ENCODE measurements around the gene SHTN1. TPM values are rescaled to one million over a fixed set of nuclear protein-coding genes. Genes with fewer than 3 reads are reported as not detected.

SHTN1 gene
- total and polyA plus RNA-seq, 2 experiments from 2014 or later = 6.7 to 8.0 TPM

GRCh38 chr10:116849248-116850057 lies 155.5 kb downstream of the SHTN1 start, which contains the start of gene ENO4:
ENO4 (plus strand) TSS chr10:116849499; CDS start chr10:116849567, 68 bp downstream.
- peak within 1 kb of the TSS; percentile 92 for H3K4me2 ChIP-seq
- H3K36me3 ChIP-seq (ENCODE audit: insufficient read depth) = no peaks in the 10 kb centered on the region
- peaks cover 35% of the 10 kb centered on the region for H3K4me1 ChIP-seq (ENCODE audit: insufficient read depth)
- H3K79me2 ChIP-seq (replicated peaks; ENCODE audit: insufficient read depth) = no peaks in the 10 kb centered on the region
- peak; percentile 78 for TF ChIP-seq POLR2AphosphoS5 (IDR thresholded peaks at IDR 0.05; ENCODE audit: low read depth)
- no peak for TF ChIP-seq JUNB (IDR thresholded peaks at IDR 0.05; ENCODE audit: unreplicated experiment)
- peak within 1 kb of the TSS; percentile 82; the same call in 1 of the 2 replicates for H3K27ac ChIP-seq (ENCODE audit: low read depth)
- no peaks in the 10 kb centered on the region for H3K36me3 Mint-ChIP-seq (ENCODE audit: low read depth)
- H3K27me3 Mint-ChIP-seq (ENCODE audit: insufficient read depth, low read depth, poor library complexity) = peaks cover 8% of the 10 kb centered on the region
- no peaks in the 10 kb centered on the region for H3K9me3 Mint-ChIP-seq
- H2AFZ ChIP-seq = peak within 1 kb of the TSS; percentile 97
- ATAC-seq (peak; percentile 86), DNase-seq (ENCODE audit: low spot score) (peak; percentile 96)
- peaks cover 7% of the 10 kb centered on the region; the same call in 1 of the 2 replicates for H3F3A ChIP-seq (replicated peaks; ENCODE audit: low read depth)
- H3K4me3 Mint-ChIP-seq = peak within 1 kb of the TSS; percentile 89
- no peaks in the 10 kb centered on the region for H4K20me1 ChIP-seq (replicated peaks; ENCODE audit: insufficient read depth)
- peak within 1 kb of the TSS; percentile 73 for H3K27ac Mint-ChIP-seq
- peaks cover 37% of the 10 kb centered on the region for H3K4me1 Mint-ChIP-seq
- peak within 1 kb of the TSS; percentile 75 for H3K4me3 ChIP-seq
- H3K27me3 ChIP-seq (ENCODE audit: insufficient read depth) = peaks cover 12% of the 10 kb centered on the region; the same call in 1 of the 2 replicates
- H3K9me2 ChIP-seq (ENCODE audit: insufficient read depth) = no peaks in the 10 kb centered on the region

DNA sequence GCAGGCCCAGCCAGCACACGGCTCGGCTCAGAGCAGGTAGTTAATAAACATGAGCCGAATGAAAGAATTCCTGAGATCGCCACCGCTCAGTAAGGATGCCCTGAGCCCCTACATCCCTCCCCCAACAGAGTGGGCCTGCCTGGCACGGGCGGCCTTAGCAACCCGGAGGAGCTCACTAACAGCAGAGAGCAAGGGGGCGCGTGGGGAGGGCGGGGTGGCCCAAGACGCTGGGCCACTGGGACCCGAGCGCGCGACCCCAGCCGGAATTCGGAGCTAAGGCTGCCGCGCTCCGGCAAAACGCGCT lies 156.1 kb downstream of the SHTN1 start:
- peaks cover 39% of the 10 kb centered on the region for H3K4me1 ChIP-seq (ENCODE audit: insufficient read depth)
- H3K4me2 ChIP-seq = peak overlapping the region; percentile 92
- H3F3A ChIP-seq (replicated peaks; ENCODE audit: low read depth) = peaks cover 7% of the 10 kb centered on the region; the same call in 1 of the 2 replicates
- H3K4me3 ChIP-seq = peak overlapping the region; percentile 75
- Mint-ChIP-seq H3K36me3 (ENCODE audit: low read depth) (no peaks in the 10 kb centered on the region), H3K4me3 (peak overlapping the region; percentile 89), H3K27me3 (ENCODE audit: insufficient read depth, low read depth, poor library complexity) (peaks cover 8% of the 10 kb centered on the region), H3K9me3 (no peaks in the 10 kb centered on the region), H3K27ac (peak overlapping the region; percentile 73), H3K4me1 (peaks cover 40% of the 10 kb centered on the region)
- H4K20me1 ChIP-seq (replicated peaks; ENCODE audit: insufficient read depth) = no peaks in the 10 kb centered on the region
- DNase-seq (ENCODE audit: low spot score) = no peak
- H3K27me3 ChIP-seq (ENCODE audit: insufficient read depth) = peaks cover 12% of the 10 kb centered on the region; the same call in 1 of the 2 replicates
- H3K79me2 ChIP-seq (replicated peaks; ENCODE audit: insufficient read depth) = no peaks in the 10 kb centered on the region
- peak; percentile 44 for ATAC-seq
- H3K36me3 ChIP-seq (ENCODE audit: insufficient read depth) = no peaks in the 10 kb centered on the region
- TF ChIP-seq, protein P1, sequence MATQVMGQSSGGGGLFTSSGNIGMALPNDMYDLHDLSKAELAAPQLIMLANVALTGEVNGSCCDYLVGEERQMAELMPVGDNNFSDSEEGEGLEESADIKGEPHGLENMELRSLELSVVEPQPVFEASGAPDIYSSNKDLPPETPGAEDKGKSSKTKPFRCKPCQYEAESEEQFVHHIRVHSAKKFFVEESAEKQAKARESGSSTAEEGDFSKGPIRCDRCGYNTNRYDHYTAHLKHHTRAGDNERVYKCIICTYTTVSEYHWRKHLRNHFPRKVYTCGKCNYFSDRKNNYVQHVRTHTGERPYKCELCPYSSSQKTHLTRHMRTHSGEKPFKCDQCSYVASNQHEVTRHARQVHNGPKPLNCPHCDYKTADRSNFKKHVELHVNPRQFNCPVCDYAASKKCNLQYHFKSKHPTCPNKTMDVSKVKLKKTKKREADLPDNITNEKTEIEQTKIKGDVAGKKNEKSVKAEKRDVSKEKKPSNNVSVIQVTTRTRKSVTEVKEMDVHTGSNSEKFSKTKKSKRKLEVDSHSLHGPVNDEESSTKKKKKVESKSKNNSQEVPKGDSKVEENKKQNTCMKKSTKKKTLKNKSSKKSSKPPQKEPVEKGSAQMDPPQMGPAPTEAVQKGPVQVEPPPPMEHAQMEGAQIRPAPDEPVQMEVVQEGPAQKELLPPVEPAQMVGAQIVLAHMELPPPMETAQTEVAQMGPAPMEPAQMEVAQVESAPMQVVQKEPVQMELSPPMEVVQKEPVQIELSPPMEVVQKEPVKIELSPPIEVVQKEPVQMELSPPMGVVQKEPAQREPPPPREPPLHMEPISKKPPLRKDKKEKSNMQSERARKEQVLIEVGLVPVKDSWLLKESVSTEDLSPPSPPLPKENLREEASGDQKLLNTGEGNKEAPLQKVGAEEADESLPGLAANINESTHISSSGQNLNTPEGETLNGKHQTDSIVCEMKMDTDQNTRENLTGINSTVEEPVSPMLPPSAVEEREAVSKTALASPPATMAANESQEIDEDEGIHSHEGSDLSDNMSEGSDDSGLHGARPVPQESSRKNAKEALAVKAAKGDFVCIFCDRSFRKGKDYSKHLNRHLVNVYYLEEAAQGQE (IDR thresholded peaks at IDR 0.05; ENCODE audit: unreplicated experiment) = no peak
- TF ChIP-seq CREB1 (CRISPR knock-in tag; IDR thresholded peaks at IDR 0.05; ENCODE audit: low read depth) (no peak), ZNF114 (CRISPR knock-in tag; IDR thresholded peaks at IDR 0.05) (no peak), EZH2phosphoT487 (IDR thresholded peaks at IDR 0.05; ENCODE audit: unreplicated experiment) (no peak), EZH2 (IDR thresholded peaks at IDR 0.05; ENCODE audit: low read depth, unreplicated experiment) (no peak), CTCF (conservative IDR thresholded peaks at IDR 0.05; ENCODE audit: low read depth in 2 of 2) (no peak), NANOG (IDR thresholded peaks at IDR 0.05; ENCODE audit: borderline replicate concordance) (no peak), ETS1 (IDR thresholded peaks at IDR 0.05) (no peak)
- H2AFZ ChIP-seq = peak overlapping the region; percentile 97
- no peaks in the 10 kb centered on the region for H3K9me2 ChIP-seq (ENCODE audit: insufficient read depth)
- peak overlapping the region; percentile 82; the same call in 1 of the 2 replicates for H3K27ac ChIP-seq (ENCODE audit: low read depth)
